HepG2 (cell line): ENCODE data around the gene TNFSF13. TPM values are rescaled to one million over a fixed set of nuclear protein-coding genes. Genes with fewer than 3 reads are reported as not detected.

ENCODE experiments used
- ATM ChIP-seq: fragments of 450-650 bp; IDR thresholded peaks from 2 replicates; pipeline ENCODE4 v1.7.1; 2017; ENCODE audit warnings: mild to moderate bottlenecking, borderline replicate concordance
- GLI4 ChIP-seq: sonication (generic); formaldehyde crosslinking; IDR thresholded peaks from 2 replicates; pipeline ENCODE4 v1.5.1; 2020; ENCODE audit warnings: missing genetic modification reagents, mild to moderate bottlenecking, moderate library complexity, borderline replicate concordance
- HCFC1 ChIP-seq: fragments of 150-350 bp; IDR thresholded peaks from 2 replicates; pipeline ENCODE4 v1.6.1; 2014; ENCODE audit warnings: low read depth, low read length
- JUN ChIP-seq: sonication (generic); formaldehyde crosslinking; IDR thresholded peaks from 2 replicates; pipeline ENCODE4 v1.4.0; 2020; ENCODE audit warnings: mild to moderate bottlenecking, missing genetic modification reagents
- KLF6 ChIP-seq: IDR thresholded peaks from 2 replicates; pipeline ENCODE4 v1.8.0; 2016; ENCODE audit warnings: missing biosample characterization, missing genetic modification reagents
- SPEN ChIP-seq: sonication (generic); formaldehyde crosslinking; IDR thresholded peaks from 2 replicates; pipeline ENCODE4 v1.5.1; 2020; ENCODE audit warnings: low read depth, mild to moderate bottlenecking, missing genetic modification reagents
- STAG1 ChIP-seq: sonication (generic); formaldehyde crosslinking; IDR thresholded peaks from 2 replicates; pipeline ENCODE4 v1.4.0; 2020; ENCODE audit warnings: missing genetic modification reagents
- THAP11 ChIP-seq: IDR thresholded peaks from 2 replicates; pipeline ENCODE4 v1.6.1; 2016; ENCODE audit warnings: missing biosample characterization, missing genetic modification reagents
- TSC22D2 ChIP-seq: sonication (generic); formaldehyde crosslinking; IDR thresholded peaks from 2 replicates; pipeline ENCODE4 v1.5.1; 2020; ENCODE audit warnings: missing genetic modification reagents, mild to moderate bottlenecking, borderline replicate concordance
- ZFX ChIP-seq: sonication (generic); formaldehyde crosslinking; IDR thresholded peaks from 2 replicates; pipeline ENCODE4 v1.4.0; 2020; ENCODE audit warnings: mild to moderate bottlenecking, low read depth, missing genetic modification reagents, moderate library complexity
- ZMYM4 ChIP-seq: sonication (generic); formaldehyde crosslinking; IDR thresholded peaks from 2 replicates; pipeline ENCODE4 v1.8.1; 2023; ENCODE audit warnings: mild to moderate bottlenecking, missing genetic modification reagents
- ZNF317 ChIP-seq: sonication (generic); formaldehyde crosslinking; IDR thresholded peaks from 2 replicates; pipeline ENCODE4 v1.5.0; 2020; ENCODE audit warnings: mild to moderate bottlenecking, missing genetic modification reagents
- ZNF501 ChIP-seq: sonication (generic); formaldehyde crosslinking; IDR thresholded peaks from 2 replicates; pipeline ENCODE4 v1.5.1; 2020; ENCODE audit warnings: mild to moderate bottlenecking, moderate library complexity, missing genetic modification reagents
- ZNF558 ChIP-seq: sonication (generic); formaldehyde crosslinking; IDR thresholded peaks from 2 replicates; pipeline ENCODE4 v1.9.0; 2022; ENCODE audit warnings: mild to moderate bottlenecking, missing genetic modification reagents, borderline replicate concordance
- ZNF589 ChIP-seq: sonication (generic); formaldehyde crosslinking; conservative IDR thresholded peaks from 2 replicates; pipeline ENCODE4 v1.8.0; 2022; ENCODE audit warnings: mild to moderate bottlenecking, moderate library complexity, missing genetic modification reagents
- ZNF670 ChIP-seq: sonication (generic); formaldehyde crosslinking; IDR thresholded peaks from 2 replicates; pipeline ENCODE4 v1.8.0; 2022; ENCODE audit warnings: mild to moderate bottlenecking, missing genetic modification reagents, borderline replicate concordance
- polyA plus RNA-seq, 8 experiments: library from polyadenylated mRNA; depleted of rRNA in 3 of 8; stranded (reverse) in 7 of 8; unstranded in 1 of 8; fragments of >200 nt; fragmentation: Illumina TruSeq in 4 of 8; extraction: Trizol in 4 of 8; gene quantifications; 2 replicates each; pipeline versions ENCODE4 v1.2.1 to v1.2.3, GENCODE V29; 2011 to 2016; ENCODE audit warnings: low read depth in 4 of 8, missing spikeins in 1 of 8, mixed read lengths in 1 of 8; ENCODE audit not compliant: insufficient read depth in 1 of 8
- total RNA-seq, 5 experiments: library from RNA; depleted of rRNA; stranded (reverse); fragments of >200 nt; fragmentation: Illumina TruSeq; extraction: Trizol; gene quantifications; 2 replicates each; pipeline ENCODE4 v1.2.3, GENCODE V29; 2016; ENCODE audit warnings: low read depth in 1 of 5
- TF ChIP-seq, protein P1 (sequence below): sonication (generic); formaldehyde crosslinking; IDR thresholded peaks from 2 replicates; pipeline ENCODE4 v1.8.1; 2023; ENCODE audit warnings: mild to moderate bottlenecking, missing genetic modification reagents
- TF ChIP-seq, protein P2 (sequence below): sonication (generic); formaldehyde crosslinking; IDR thresholded peaks from 2 replicates; pipeline ENCODE4 v1.4.0; 2020; ENCODE audit warnings: missing genetic modification reagents; ENCODE audit errors: not compliant biosample characterization
- TF ChIP-seq, protein P3 (sequence below): sonication (generic); formaldehyde crosslinking; IDR thresholded peaks from 2 replicates; pipeline ENCODE4 v1.4.0; 2020; ENCODE audit warnings: missing genetic modification reagents
- TF ChIP-seq, protein P4 (sequence below): sonication (generic); formaldehyde crosslinking; IDR thresholded peaks from 2 replicates; pipeline ENCODE4 v1.9.0; 2021; ENCODE audit warnings: missing genetic modification reagents, borderline replicate concordance
- TF ChIP-seq, protein P5 (sequence below): sonication (generic); formaldehyde crosslinking; IDR thresholded peaks from 2 replicates; pipeline ENCODE4 v1.5.0; 2020; ENCODE audit warnings: missing genetic modification reagents, mild to moderate bottlenecking, borderline replicate concordance

The TNFSF13 gene
- total and polyA plus RNA-seq, 2 of the 13 experiments (the other 11 are each of a cell fraction or from before 2014, with no cell fraction given) = 2.5 to 3.3 TPM

DNA sequence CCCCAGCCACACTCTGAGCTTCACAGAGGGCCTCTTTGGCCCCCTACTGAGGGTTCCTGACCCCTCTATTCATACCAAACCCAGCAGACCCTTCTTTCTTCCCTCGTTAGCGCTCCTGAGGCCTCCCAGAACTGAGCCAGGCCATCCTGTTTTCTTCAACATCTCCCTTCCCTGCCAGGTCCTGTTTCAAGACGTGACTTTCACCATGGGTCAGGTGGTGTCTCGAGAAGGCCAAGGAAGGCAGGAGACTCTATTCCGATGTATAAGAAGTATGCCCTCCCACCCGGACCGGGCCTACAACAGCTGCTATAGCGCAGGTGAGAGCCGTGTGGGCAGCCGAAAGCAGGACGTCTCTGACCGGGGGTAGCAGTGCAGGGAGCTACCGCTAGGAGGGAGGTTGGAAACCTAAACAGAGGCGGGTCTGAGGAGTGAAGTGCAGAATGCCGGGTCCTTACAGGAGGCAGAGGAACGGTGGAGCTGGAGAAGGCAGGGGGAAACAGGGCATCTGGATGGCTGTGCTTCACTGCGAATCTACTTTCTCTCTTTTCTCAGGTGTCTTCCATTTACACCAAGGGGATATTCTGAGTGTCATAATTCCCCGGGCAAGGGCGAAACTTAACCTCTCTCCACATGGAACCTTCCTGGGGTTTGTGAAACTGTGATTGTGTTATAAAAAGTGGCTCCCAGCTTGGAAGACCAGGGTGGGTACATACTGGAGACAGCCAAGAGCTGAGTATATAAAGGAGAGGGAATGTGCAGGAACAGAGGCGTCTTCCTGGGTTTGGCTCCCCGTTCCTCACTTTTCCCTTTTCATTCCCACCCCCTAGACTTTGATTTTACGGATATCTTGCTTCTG is 1.9 kb downstream of the TNFSF13 start (continued):
- TF ChIP-seq, protein P1, sequence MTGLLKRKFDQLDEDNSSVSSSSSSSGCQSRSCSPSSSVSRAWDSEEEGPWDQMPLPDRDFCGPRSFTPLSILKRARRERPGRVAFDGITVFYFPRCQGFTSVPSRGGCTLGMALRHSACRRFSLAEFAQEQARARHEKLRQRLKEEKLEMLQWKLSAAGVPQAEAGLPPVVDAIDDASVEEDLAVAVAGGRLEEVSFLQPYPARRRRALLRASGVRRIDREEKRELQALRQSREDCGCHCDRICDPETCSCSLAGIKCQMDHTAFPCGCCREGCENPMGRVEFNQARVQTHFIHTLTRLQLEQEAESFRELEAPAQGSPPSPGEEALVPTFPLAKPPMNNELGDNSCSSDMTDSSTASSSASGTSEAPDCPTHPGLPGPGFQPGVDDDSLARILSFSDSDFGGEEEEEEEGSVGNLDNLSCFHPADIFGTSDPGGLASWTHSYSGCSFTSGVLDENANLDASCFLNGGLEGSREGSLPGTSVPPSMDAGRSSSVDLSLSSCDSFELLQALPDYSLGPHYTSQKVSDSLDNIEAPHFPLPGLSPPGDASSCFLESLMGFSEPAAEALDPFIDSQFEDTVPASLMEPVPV (CRISPR knock-in tag) = 0 out of 2 replicates have a peak, but pooled peaks have one; percentile 8
- TF ChIP-seq ZNF670 (CRISPR knock-in tag) (no peak), ATM (no peak), ZFX (CRISPR knock-in tag) (peak; percentile 68), HCFC1 (no peak), ZNF317 (CRISPR knock-in tag) (no peak), GLI4 (no peak), JUN (CRISPR knock-in tag) (no peak), THAP11 (0 out of 2 replicates have a peak, but pooled peaks have one; percentile 18), ZMYM4 (no peak), ZNF558 (0 out of 2 replicates have a peak, but pooled peaks have one; percentile 4), ZNF589 (CRISPR knock-in tag) (no peak), TSC22D2 (CRISPR knock-in tag) (no peak), STAG1 (CRISPR knock-in tag) (peak; percentile 37), SPEN (0 out of 2 replicates have a peak, but pooled peaks have one; percentile 13), ZNF501 (CRISPR knock-in tag) (no peak; the same call in 1 of the 2 replicates), KLF6 (no peak)
- TF ChIP-seq, protein P2, sequence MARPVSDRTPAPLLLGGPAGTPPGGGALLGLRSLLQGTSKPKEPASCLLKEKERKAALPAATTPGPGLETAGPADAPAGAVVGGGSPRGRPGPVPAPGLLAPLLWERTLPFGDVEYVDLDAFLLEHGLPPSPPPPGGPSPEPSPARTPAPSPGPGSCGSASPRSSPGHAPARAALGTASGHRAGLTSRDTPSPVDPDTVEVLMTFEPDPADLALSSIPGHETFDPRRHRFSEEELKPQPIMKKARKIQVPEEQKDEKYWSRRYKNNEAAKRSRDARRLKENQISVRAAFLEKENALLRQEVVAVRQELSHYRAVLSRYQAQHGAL (CRISPR knock-in tag) = no peak
- TF ChIP-seq, protein P3, sequence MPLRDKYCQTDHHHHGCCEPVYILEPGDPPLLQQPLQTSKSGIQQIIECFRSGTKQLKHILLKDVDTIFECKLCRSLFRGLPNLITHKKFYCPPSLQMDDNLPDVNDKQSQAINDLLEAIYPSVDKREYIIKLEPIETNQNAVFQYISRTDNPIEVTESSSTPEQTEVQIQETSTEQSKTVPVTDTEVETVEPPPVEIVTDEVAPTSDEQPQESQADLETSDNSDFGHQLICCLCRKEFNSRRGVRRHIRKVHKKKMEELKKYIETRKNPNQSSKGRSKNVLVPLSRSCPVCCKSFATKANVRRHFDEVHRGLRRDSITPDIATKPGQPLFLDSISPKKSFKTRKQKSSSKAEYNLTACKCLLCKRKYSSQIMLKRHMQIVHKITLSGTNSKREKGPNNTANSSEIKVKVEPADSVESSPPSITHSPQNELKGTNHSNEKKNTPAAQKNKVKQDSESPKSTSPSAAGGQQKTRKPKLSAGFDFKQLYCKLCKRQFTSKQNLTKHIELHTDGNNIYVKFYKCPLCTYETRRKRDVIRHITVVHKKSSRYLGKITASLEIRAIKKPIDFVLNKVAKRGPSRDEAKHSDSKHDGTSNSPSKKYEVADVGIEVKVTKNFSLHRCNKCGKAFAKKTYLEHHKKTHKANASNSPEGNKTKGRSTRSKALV (CRISPR knock-in tag) = no peak
- TF ChIP-seq, protein P4, sequence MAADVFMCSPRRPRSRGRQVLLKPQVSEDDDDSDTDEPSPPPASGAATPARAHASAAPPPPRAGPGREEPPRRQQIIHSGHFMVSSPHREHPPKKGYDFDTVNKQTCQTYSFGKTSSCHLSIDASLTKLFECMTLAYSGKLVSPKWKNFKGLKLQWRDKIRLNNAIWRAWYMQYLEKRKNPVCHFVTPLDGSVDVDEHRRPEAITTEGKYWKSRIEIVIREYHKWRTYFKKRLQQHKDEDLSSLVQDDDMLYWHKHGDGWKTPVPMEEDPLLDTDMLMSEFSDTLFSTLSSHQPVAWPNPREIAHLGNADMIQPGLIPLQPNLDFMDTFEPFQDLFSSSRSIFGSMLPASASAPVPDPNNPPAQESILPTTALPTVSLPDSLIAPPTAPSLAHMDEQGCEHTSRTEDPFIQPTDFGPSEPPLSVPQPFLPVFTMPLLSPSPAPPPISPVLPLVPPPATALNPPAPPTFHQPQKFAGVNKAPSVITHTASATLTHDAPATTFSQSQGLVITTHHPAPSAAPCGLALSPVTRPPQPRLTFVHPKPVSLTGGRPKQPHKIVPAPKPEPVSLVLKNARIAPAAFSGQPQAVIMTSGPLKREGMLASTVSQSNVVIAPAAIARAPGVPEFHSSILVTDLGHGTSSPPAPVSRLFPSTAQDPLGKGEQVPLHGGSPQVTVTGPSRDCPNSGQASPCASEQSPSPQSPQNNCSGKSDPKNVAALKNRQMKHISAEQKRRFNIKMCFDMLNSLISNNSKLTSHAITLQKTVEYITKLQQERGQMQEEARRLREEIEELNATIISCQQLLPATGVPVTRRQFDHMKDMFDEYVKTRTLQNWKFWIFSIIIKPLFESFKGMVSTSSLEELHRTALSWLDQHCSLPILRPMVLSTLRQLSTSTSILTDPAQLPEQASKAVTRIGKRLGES (CRISPR knock-in tag) = no peak
- TF ChIP-seq, protein P5, sequence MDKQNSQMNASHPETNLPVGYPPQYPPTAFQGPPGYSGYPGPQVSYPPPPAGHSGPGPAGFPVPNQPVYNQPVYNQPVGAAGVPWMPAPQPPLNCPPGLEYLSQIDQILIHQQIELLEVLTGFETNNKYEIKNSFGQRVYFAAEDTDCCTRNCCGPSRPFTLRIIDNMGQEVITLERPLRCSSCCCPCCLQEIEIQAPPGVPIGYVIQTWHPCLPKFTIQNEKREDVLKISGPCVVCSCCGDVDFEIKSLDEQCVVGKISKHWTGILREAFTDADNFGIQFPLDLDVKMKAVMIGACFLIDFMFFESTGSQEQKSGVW (CRISPR knock-in tag) = no peak
